HEK293 (cell line): ENCODE measurements around the gene KLK10.

Source experiments
- MYNN ChIP-seq: fragments of 450-650 bp; formaldehyde crosslinking; IDR thresholded peaks from 2 replicates; pipeline ENCODE4 v1.5.1; 2016; ENCODE audit warnings: missing biosample characterization, missing genetic modification characterization, borderline replicate concordance
- SETDB1 ChIP-seq: IDR thresholded peaks from one replicate; pipeline ENCODE4 v1.6.1; 2017; ENCODE audit warnings: mild to moderate bottlenecking, low read length, moderate library complexity, mixed read lengths; ENCODE audit not compliant: insufficient read length
- YY1 ChIP-seq: fragments of 450-650 bp; formaldehyde crosslinking; IDR thresholded peaks from 2 replicates; pipeline ENCODE4 v1.5.1; 2018; ENCODE audit warnings: missing biosample characterization, missing genetic modification characterization
- ZBTB48 ChIP-seq: fragments of 450-650 bp; formaldehyde crosslinking; IDR thresholded peaks from 2 replicates; pipeline ENCODE4 v1.5.1; 2016; ENCODE audit warnings: missing biosample characterization, missing genetic modification characterization
- ZBTB7A ChIP-seq: fragments of 450-650 bp; formaldehyde crosslinking; IDR thresholded peaks from 2 replicates; pipeline ENCODE4 v1.5.1; 2016; ENCODE audit warnings: low read depth, missing biosample characterization, missing genetic modification characterization
- ZFP3 ChIP-seq: fragments of 450-650 bp; formaldehyde crosslinking; IDR thresholded peaks from 2 replicates; pipeline ENCODE4 v1.5.1; 2016; ENCODE audit warnings: low read depth, missing biosample characterization, missing genetic modification characterization
- ZNF37A ChIP-seq: fragments of 450-650 bp; IDR thresholded peaks from 2 replicates; pipeline ENCODE4 v1.5.1; 2018; ENCODE audit warnings: missing biosample characterization, missing genetic modification characterization
- ZNF391 ChIP-seq: fragments of 450-650 bp; formaldehyde crosslinking; IDR thresholded peaks from 2 replicates; pipeline ENCODE4 v1.5.1; 2016; ENCODE audit warnings: low read depth, missing biosample characterization, missing genetic modification characterization, borderline replicate concordance
- ZNF488 ChIP-seq: fragments of 450-650 bp; formaldehyde crosslinking; IDR thresholded peaks from 2 replicates; pipeline ENCODE4 v1.5.1; 2016; ENCODE audit warnings: missing biosample characterization, missing genetic modification characterization
- ZNF518A ChIP-seq: fragments of 450-650 bp; formaldehyde crosslinking; conservative IDR thresholded peaks from 2 replicates; pipeline ENCODE4 v1.5.1; 2016; ENCODE audit warnings: low read depth, missing biosample characterization, missing genetic modification characterization
- ZNF610 ChIP-seq: fragments of 450-650 bp; formaldehyde crosslinking; IDR thresholded peaks from 2 replicates; pipeline ENCODE4 v1.5.1; 2016; ENCODE audit warnings: missing biosample characterization, missing genetic modification characterization, borderline replicate concordance
- ZNF621 ChIP-seq: fragments of 450-650 bp; formaldehyde crosslinking; IDR thresholded peaks from 2 replicates; pipeline ENCODE4 v1.5.1; 2017; ENCODE audit warnings: missing biosample characterization, missing genetic modification characterization
- ZNF629 ChIP-seq: fragments of 450-650 bp; formaldehyde crosslinking; IDR thresholded peaks from 2 replicates; pipeline ENCODE4 v1.5.1; 2017; ENCODE audit warnings: missing biosample characterization, missing genetic modification characterization
- ZNF658 ChIP-seq: fragments of 450-650 bp; formaldehyde crosslinking; IDR thresholded peaks from 2 replicates; pipeline ENCODE4; 2016; ENCODE audit warnings: missing biosample characterization, missing genetic modification characterization
- ZNF664 ChIP-seq: fragments of 450-650 bp; formaldehyde crosslinking; IDR thresholded peaks from 2 replicates; pipeline ENCODE4 v1.5.1; 2016; ENCODE audit warnings: missing biosample characterization, missing genetic modification characterization
- ZNF76 ChIP-seq: fragments of 450-650 bp; formaldehyde crosslinking; IDR thresholded peaks from 2 replicates; pipeline ENCODE4; 2016; ENCODE audit warnings: low read depth, missing biosample characterization, missing genetic modification characterization, borderline replicate concordance
- ZNF777 ChIP-seq: fragments of 450-650 bp; formaldehyde crosslinking; IDR thresholded peaks from 2 replicates; pipeline ENCODE4 v1.5.1; 2017; ENCODE audit warnings: missing biosample characterization, missing genetic modification characterization, borderline replicate concordance
- ZNF791 ChIP-seq: fragments of 450-650 bp; formaldehyde crosslinking; IDR thresholded peaks from 2 replicates; pipeline ENCODE4 v1.5.1; 2016; ENCODE audit warnings: missing biosample characterization, missing genetic modification characterization
- ZNF830 ChIP-seq: fragments of 450-650 bp; IDR thresholded peaks from 2 replicates; pipeline ENCODE4 v1.5.0; 2018; ENCODE audit warnings: missing biosample characterization, missing genetic modification characterization, low read depth, mild to moderate bottlenecking, moderate library complexity
- ZNF843 ChIP-seq: fragments of 450-650 bp; formaldehyde crosslinking; IDR thresholded peaks from 2 replicates; pipeline ENCODE4 v1.5.1; 2016; ENCODE audit warnings: missing biosample characterization, missing genetic modification characterization
- ZSCAN16 ChIP-seq: fragments of 450-650 bp; formaldehyde crosslinking; IDR thresholded peaks from 2 replicates; pipeline ENCODE4 v1.5.1; 2016; ENCODE audit warnings: missing biosample characterization, missing genetic modification characterization
- TF ChIP-seq, protein P1 (sequence below): fragments of 450-650 bp; formaldehyde crosslinking; IDR thresholded peaks from 2 replicates; pipeline ENCODE4 v1.5.1; 2016; ENCODE audit warnings: missing biosample characterization, missing genetic modification characterization
- TF ChIP-seq, protein P2 (sequence below): fragments of 450-650 bp; formaldehyde crosslinking; IDR thresholded peaks from 2 replicates; pipeline ENCODE4 v1.5.1; 2016; ENCODE audit warnings: missing biosample characterization, missing genetic modification characterization, low read depth
- TF ChIP-seq, protein P3 (sequence below): fragments of 450-650 bp; formaldehyde crosslinking; IDR thresholded peaks from 2 replicates; pipeline ENCODE4 v1.5.1; 2016; ENCODE audit warnings: missing biosample characterization, missing genetic modification characterization
- TF ChIP-seq, protein P4 (sequence below): sonication (generic); formaldehyde crosslinking; IDR thresholded peaks from 2 replicates; pipeline ENCODE4 v1.8.1; 2022; ENCODE audit warnings: mild to moderate bottlenecking, moderate library complexity, missing genetic modification reagents
- TF ChIP-seq, protein P5 (sequence below): fragments of 450-650 bp; formaldehyde crosslinking; IDR thresholded peaks from 2 replicates; pipeline ENCODE4 v1.5.1; 2016; ENCODE audit warnings: missing biosample characterization, missing genetic modification characterization

KLK10 gene

DNA sequence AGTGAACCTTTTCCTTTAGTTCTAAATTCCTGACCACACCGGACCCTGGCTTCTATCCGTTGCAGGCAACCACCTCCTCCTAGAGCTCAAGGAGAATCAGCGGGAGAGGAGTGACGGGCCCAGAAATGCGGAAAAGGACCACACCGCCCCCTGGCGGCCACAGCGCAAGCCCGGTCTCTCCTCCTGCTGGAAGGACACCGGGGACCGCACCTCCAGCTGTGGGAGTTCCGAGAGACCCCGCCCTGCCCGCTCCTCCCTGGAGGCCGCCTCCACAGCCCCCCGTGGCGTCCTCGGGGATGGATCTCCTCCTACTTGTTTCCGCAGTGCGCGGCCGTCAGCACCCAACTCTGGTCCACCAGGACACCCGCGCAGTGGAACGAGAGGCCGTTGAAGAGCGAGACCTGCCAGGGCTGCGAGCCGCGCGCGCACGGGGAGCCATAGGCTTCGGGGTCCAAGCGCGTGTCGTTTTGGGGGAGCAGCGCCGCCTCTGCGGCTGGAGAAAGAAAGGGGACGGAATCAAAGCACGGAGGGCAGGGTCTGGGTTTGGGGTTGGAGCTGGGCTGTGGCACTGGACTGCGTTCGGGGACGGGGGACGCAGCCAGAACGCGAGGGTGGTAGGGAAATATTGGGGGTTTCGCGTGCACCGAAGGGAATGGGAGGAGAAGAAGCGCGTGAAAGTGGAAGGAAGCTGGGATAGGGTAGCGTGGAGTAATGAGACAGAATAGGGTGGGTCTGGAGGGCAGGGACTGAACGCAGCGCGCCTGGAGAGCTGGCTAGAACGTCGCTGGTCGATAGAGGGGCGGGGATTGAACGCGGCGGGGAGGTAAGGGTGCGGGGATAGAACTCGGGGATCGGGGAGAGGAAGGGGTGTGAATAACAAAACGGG lies 2.5 kb downstream of the KLK10 start (continued):
- TF ChIP-seq ZNF518A (tag by site-specific recombination): no peak
- TF ChIP-seq, protein P1, sequence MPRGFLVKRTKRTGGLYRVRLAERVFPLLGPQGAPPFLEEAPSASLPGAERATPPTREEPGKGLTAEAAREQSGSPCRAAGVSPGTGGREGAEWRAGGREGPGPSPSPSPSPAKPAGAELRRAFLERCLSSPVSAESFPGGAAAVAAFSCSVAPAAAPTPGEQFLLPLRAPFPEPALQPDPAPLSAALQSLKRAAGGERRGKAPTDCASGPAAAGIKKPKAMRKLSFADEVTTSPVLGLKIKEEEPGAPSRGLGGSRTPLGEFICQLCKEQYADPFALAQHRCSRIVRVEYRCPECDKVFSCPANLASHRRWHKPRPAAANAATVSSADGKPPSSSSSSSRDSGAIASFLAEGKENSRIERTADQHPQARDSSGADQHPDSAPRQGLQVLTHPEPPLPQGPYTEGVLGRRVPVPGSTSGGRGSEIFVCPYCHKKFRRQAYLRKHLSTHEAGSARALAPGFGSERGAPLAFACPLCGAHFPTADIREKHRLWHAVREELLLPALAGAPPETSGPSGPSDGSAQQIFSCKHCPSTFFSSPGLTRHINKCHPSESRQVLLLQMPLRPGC (tag by site-specific recombination): no peak
- TF ChIP-seq ZNF664: no peak
- no peak for TF ChIP-seq ZBTB7A (tag by site-specific recombination)
- TF ChIP-seq YY1 (tag by site-specific recombination): no peak
- peak; percentile 94 for TF ChIP-seq ZNF76
- no peak for TF ChIP-seq ZNF610 (tag by site-specific recombination)
- TF ChIP-seq ZNF391: 0 out of 2 replicates have a peak, but pooled peaks have one; percentile 32
- TF ChIP-seq ZNF777 (tag by site-specific recombination): peak; percentile 96
- TF ChIP-seq ZNF629: no peak
- TF ChIP-seq ZFP3 (tag by site-specific recombination): no peak
- no peak for TF ChIP-seq ZNF791
- 0 out of 2 replicates have a peak, but pooled peaks have one; percentile 22 for TF ChIP-seq ZNF843 (tag by site-specific recombination)
- TF ChIP-seq ZSCAN16 (tag by site-specific recombination): no peak
- no peak for TF ChIP-seq ZNF830 (tag by site-specific recombination)
- TF ChIP-seq, protein P2, sequence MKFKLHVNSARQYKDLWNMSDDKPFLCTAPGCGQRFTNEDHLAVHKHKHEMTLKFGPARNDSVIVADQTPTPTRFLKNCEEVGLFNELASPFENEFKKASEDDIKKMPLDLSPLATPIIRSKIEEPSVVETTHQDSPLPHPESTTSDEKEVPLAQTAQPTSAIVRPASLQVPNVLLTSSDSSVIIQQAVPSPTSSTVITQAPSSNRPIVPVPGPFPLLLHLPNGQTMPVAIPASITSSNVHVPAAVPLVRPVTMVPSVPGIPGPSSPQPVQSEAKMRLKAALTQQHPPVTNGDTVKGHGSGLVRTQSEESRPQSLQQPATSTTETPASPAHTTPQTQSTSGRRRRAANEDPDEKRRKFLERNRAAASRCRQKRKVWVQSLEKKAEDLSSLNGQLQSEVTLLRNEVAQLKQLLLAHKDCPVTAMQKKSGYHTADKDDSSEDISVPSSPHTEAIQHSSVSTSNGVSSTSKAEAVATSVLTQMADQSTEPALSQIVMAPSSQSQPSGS (tag by site-specific recombination): no peak
- TF ChIP-seq SETDB1: no peak
- TF ChIP-seq ZNF488 (tag by site-specific recombination): no peak
- TF ChIP-seq, protein P3, sequence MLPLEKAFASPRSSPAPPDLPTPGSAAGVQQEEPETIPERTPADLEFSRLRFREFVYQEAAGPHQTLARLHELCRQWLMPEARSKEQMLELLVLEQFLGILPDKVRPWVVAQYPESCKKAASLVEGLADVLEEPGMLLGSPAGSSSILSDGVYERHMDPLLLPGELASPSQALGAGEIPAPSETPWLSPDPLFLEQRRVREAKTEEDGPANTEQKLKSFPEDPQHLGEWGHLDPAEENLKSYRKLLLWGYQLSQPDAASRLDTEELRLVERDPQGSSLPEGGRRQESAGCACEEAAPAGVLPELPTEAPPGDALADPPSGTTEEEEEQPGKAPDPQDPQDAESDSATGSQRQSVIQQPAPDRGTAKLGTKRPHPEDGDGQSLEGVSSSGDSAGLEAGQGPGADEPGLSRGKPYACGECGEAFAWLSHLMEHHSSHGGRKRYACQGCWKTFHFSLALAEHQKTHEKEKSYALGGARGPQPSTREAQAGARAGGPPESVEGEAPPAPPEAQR (tag by site-specific recombination): no peak; the same call in none of the 2 replicates
- TF ChIP-seq ZNF37A (tag by site-specific recombination): no peak
- TF ChIP-seq ZNF621 (tag by site-specific recombination): no peak
- peak; percentile 89 for TF ChIP-seq ZBTB48 (tag by site-specific recombination)
- TF ChIP-seq, protein P4, sequence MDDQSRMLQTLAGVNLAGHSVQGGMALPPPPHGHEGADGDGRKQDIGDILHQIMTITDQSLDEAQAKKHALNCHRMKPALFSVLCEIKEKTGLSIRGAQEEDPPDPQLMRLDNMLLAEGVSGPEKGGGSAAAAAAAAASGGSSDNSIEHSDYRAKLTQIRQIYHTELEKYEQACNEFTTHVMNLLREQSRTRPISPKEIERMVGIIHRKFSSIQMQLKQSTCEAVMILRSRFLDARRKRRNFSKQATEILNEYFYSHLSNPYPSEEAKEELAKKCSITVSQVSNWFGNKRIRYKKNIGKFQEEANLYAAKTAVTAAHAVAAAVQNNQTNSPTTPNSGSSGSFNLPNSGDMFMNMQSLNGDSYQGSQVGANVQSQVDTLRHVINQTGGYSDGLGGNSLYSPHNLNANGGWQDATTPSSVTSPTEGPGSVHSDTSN: no peak
- no peak for TF ChIP-seq MYNN (tag by site-specific recombination)
- no peak for TF ChIP-seq ZNF658 (tag by site-specific recombination)
- TF ChIP-seq, protein P5, sequence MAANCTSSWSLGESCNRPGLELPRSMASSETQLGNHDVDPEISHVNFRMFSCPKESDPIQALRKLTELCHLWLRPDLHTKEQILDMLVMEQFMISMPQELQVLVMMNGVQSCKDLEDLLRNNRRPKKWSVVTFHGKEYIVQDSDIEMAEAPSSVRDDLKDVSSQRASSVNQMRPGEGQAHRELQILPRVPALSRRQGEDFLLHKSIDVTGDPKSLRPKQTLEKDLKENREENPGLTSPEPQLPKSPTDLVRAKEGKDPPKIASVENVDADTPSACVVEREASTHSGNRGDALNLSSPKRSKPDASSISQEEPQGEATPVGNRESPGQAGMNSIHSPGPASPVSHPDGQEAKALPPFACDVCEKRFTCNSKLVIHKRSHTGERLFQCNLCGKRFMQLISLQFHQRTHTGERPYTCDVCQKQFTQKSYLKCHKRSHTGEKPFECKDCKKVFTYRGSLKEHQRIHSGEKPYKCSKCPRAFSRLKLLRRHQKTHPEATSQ (tag by site-specific recombination): no peak
